Prostate gland (tissue), 2 donors: ENCODE measurements around the gene CTNNA2.
A peak's percentile ranks its signal among the peaks of the same experiment; 100 is the strongest.

ENCODE experiments used
- POLR2A ChIP-seq: fragments of 450-650 bp; IDR thresholded peaks from one replicate; pipeline ENCODE4 v1.6.1; 2016; ENCODE audit warnings: antibody characterized with exemption, mild to moderate bottlenecking
- POLR2AphosphoS5 ChIP-seq: sonication (generic); formaldehyde crosslinking; IDR thresholded peaks from one replicate; pipeline ENCODE4 v1.6.1; 2017; ENCODE audit warnings: antibody characterized with exemption
- TF ChIP-seq, protein P1 (sequence below), 4 experiments: fragments of 200-600 bp in 2 of 4; fragments of 450-650 bp in 2 of 4; sonication (generic) in 2 of 4; IDR thresholded peaks; 1 replicate in 3 of 4; 2 replicates in 1 of 4; pipeline ENCODE4 v1.5.1; 2016 to 2019; ENCODE audit warnings: antibody characterized with exemption in 4 of 4, mild to moderate bottlenecking in 2 of 4, moderate library complexity in 2 of 4

DNA sequence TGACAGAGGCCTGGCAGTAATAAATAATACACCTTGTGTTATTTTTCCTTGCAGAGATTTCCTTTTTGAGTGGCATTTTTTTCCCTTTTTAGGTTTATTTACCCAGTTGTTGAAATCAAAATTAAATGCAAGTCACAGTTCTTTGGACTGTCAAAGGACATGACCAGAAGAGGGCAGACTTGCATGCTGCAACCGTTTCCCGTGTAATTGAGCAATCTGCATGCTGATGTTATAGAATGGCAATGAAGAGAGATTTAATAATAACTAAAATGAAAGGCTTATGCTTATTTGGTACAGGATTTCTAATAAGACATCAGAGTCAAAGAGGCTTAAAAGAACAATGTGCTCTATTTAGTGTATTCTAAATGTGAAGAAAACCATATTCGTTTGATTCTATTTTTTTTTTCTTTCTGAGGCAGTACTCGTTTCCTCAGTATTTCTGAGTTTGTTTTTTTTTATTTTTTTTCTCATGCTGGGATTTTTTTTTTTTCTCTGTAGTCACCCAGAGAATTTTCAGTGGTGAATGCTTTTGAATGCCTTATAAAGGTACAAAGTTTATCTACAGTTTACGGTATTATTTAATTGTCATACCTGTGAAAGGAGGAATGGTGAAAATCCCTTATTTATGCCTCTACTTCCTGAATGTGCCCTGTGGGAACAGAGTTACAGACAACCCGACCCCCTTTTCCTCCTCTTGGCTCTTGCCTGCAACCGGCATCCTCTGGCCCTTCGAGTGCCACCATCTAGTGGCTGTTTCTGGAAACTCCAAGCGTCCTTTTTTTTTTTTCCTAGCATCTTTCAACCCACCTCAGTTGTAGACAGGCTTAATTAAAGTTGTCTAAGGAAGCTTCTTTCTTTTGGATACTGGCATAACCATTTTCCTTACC lies 423.2 kb downstream of the CTNNA2 start:
- TF ChIP-seq POLR2A = no peak
- TF ChIP-seq, protein P1, sequence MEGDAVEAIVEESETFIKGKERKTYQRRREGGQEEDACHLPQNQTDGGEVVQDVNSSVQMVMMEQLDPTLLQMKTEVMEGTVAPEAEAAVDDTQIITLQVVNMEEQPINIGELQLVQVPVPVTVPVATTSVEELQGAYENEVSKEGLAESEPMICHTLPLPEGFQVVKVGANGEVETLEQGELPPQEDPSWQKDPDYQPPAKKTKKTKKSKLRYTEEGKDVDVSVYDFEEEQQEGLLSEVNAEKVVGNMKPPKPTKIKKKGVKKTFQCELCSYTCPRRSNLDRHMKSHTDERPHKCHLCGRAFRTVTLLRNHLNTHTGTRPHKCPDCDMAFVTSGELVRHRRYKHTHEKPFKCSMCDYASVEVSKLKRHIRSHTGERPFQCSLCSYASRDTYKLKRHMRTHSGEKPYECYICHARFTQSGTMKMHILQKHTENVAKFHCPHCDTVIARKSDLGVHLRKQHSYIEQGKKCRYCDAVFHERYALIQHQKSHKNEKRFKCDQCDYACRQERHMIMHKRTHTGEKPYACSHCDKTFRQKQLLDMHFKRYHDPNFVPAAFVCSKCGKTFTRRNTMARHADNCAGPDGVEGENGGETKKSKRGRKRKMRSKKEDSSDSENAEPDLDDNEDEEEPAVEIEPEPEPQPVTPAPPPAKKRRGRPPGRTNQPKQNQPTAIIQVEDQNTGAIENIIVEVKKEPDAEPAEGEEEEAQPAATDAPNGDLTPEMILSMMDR (IDR thresholded peaks at IDR 0.05) = peak in 2 of 4 experiments; percentile 36 to 44
- TF ChIP-seq POLR2AphosphoS5 = no peak
